HG03571 (cell line): Measurements from ENCODE around the gene DYNC1H1.

ENCODE experiments used
- ATAC-seq: cut with Tn5 transposase; IDR thresholded peaks from one replicate; pipeline ENCODE4 v1.9.1; 2021; ENCODE audit not compliant: unreplicated experiment

DYNC1H1 gene

DNA sequence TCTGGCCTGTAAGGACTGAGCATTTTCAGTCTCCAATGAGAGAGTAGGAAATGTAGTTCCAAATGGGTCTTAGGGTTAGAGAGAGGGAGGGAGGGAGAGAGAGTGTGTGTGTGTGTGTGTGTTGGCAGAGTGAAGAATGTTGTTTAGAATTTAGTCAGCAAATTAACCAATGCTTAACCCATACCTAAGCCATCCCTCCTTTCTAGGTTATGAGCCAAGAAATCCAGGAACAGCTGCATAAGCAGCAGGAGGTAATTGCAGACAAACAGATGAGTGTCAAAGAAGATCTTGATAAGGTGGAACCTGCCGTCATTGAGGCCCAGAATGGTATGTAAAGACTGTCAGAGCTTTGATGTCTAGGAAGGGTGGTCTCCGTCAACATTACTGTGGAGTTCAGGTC, 65.6 kb downstream of the DYNC1H1 start:
- ATAC-seq: no peak

DNA sequence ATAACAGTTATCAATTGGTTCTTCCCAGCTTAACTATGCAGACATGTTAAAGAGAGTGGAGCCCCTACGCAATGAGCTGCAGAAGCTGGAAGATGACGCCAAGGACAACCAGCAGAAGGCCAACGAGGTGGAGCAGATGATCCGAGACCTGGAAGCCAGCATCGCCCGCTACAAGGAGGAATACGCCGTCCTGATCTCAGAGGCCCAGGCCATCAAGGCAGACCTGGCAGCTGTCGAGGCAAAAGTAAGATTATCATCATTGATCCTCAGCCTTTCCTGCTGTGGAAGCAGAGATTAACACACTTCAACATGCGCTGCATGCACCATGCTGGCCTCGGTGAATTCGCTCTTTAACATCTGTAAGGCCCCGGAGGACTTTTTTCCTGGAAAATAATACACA, 68.9 kb downstream of the DYNC1H1 start:
- no peak for ATAC-seq

DNA sequence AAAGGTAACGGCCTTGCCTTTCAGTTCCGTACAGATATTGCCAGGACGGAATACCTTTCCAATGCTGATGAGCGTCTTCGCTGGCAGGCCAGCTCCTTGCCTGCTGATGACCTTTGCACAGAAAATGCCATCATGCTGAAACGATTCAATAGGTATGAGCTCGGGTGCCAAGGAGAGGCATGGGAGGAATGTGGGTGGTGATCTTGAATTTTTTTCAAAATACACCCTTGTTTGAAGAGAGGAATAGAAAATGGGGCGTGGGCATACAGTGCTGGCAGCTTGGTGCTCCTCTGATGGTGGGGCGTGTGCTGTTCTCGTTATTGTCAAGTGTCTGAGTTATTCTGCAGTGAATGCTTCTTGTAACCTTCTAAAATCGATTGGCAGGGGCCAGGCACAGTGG, 69.9 kb downstream of the DYNC1H1 start:
- ATAC-seq: no peak

DNA sequence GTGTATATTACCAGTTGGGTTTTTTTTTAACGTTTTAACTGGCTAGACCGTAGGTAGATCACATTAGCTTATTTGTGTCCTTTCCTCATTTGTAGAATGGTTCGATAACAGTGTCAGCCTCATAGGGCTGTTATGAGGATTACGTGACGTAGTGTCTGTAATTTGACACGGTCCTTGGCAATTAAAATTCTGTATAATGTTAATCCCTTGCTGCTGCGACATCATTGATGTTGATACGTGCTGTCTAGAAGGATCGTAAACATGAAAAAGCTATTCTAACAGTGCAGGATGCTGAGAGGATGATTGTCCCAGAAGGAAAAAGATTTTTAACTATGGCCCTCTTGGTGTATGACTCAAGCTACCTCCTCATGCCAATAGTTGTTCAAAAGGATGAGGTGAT, 71.5 kb downstream of the DYNC1H1 start:
- no peak for ATAC-seq

DNA sequence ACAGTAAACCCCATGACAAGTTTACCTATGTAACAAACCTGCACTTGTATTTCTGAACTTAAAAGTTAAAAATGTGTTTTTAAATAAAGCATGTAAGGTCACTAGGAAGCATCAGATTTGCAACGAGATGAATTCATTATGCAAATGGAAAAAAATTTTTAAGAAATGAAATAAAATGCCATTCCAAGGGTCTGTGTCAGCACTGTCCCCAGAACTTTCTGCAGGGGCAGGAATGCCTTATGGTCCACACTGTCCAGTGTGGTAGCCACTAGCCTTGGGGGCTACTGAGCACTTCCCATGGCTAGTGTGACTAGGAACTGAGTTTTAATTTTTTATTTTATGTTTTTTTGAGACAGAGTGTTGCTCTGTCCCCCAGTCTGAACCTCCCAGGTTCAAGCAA, 73.3 kb downstream of the DYNC1H1 start:
- no peak for ATAC-seq

DNA sequence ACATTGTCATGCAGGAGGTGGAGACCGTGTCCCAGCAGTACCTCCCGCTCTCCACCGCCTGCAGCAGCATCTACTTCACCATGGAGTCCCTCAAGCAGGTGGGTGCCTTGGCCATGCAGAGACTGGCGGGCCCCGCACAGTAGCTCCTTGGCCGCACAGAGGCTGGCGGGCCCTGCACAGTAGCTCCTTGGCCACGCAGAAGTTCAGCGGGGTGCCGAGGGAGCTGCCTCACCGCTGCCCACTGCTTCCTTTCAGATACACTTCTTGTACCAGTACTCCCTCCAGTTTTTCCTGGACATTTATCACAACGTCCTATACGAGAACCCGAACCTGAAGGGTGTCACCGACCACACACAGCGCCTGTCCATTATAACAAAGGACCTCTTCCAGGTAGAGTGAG, 74.8 kb downstream of the DYNC1H1 start:
- ATAC-seq: no peak

DNA sequence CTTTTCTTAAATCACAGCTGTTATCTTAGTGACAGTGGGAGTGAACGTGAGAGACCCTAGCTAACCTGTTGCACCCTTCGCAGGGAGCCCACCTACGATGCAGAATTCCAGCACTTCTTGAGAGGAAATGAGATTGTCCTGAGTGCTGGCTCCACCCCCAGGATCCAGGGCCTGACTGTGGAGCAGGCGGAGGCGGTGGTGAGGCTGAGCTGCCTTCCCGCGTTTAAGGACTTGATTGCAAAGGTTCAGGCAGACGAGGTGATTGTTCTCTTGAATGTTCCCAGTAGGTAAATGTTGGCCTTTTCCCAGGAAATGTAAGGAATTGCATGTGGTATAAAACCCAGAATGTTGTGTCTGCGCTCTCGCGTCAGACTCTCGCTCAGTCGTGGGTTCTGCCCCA, 75.8 kb downstream of the DYNC1H1 start:
- ATAC-seq: no peak

DNA sequence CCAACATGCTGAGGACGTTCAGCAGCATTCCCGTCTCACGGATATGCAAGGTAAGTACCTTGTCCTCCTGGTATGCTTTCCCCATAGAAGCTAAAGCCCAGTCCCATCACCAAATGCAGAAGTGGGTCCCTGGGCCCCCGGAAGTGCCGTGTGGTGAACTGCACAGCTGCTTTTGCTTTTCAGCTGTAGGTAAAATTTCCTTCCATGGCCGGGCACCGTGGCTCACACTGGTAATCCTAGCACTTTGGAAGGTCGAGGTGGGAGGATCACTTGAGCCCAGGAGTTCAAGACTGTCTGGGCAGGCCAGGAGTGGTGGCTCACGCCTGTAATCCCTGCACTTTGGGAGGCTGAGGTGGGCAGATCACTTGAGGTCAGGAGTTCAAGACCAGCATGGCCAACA, 78.3 kb downstream of the DYNC1H1 start:
- no peak for ATAC-seq

DNA sequence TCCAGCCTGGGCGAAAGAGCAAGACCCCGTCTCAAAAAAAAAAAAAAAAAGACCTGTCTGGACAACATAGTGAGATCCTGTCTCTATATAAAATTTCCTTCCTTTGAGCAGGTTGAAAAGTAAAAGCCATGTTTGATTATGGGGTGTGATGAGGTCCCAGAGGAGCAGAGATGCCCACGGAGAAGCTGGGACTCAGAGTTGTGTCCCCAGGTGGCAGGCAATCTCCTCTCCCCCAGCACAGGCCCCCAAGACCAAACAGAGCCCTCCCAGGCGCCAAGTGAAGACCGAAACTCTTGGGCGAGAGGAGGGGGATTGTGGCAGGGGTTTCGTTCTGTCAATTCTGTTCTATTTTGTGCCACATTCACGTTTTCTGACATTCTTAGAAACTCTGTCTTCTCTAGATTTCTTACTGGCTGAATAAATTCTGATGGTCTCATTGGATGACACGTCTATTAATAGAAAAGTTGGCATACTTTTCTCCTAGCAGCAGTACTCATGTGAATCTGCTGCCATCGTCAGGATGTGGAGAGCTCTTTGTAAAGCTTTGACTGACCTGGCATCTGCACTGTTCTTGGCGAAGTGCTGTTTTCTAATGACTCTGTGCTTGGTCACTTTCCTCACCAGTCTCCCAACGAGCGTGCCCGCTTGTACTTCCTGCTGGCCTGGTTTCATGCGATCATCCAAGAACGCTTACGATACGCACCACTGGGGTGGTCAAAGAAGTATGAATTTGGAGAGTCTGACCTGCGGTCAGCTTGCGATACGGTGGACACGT, 79.1 kb downstream of the DYNC1H1 start:
- no peak for ATAC-seq

DNA sequence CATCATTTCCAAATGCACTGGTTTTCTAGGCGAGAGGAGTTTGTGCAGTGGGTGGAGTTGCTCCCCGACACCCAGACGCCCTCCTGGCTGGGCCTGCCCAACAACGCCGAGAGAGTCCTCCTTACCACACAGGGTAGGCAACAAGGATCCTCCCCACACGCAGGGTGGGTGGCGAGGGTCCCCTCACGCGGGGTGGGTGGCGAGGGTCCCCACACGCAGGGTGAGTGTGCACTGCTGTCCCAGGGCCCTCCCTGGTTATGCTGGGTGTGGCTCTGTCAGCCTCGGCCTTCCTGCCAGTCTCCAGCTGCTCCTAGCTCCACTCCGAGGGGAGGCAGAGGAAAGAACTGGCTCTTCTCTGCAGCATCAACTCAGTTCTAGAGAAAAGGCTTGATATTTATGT, 80.2 kb downstream of the DYNC1H1 start:
- no peak for ATAC-seq

DNA sequence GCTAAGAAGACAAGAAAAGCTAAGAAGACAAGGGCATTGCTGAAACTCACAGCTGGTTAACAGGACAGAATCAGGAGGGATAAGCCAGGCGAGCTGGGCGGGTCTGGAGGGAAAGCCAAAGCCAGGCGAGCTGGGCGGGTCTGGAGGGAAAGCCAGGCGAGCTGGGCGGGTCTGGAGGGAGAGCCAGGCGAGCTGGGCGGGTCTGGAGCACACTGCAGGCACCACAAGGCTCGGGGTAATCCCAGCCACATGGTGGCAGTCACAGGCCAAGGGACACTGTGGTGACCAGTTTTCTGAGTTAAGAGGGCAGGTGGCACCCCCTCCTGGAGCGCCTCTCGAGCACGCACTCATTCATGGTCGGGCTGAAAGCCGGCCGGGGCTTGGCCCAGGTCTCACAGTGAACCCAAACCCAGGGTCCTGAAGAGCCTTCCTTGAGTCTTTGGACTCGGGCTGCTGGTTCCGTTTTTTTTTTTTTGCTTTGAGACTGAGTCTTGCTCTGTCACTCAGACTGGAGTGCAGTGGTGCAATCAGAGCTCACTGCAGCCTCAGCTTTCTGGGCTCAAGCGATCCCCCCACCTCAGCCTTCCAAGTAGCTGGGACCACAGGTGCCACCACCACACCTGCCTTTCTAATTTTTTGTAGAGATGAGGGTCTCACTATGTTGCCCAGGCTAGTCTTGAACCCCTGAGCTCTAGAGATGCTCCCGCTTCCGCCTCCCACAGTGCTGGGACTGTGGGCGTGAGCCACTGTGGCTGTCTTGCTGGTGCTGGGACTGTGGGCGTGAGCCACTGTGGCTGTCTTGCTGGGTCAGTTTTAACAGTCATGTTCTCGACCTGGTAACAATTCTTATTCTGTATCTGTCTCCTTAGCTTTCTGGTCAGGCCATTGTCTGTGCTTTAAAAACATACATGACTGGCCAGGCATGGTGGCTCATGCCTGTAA, 82.2 kb downstream of the DYNC1H1 start:
- ATAC-seq: no peak

DNA sequence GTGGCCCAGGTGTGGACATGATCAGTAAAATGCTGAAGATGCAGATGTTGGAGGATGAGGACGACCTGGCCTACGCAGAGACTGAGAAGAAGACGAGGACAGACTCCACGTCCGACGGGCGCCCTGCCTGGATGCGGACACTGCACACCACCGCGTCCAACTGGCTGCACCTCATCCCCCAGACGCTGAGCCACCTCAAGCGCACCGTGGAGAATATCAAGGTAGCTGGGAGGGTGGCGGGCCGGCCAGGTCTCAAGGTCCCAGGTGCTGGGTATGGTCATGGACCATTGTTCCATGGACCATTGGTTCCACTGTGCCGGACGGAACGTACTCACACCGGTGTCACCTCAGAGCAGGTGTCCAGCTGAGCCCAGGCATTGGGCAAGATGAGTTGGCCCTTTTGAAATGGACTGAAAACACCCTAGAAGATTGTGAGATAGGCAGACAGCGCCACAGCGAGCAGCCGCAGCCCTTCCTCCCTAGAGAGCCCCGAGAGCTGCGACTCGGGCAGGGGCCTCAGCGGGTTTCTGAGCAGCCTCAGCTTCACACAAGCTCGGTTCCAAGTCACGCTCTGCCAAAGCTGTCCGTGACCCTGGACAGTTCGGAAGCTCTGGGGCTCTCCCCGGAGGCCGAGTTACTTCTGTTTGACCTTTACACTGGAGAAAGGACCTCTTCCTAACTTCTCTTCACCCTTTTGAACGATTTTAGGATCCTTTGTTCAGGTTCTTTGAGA, 83.6 kb downstream of the DYNC1H1 start:
- no peak for ATAC-seq

DNA sequence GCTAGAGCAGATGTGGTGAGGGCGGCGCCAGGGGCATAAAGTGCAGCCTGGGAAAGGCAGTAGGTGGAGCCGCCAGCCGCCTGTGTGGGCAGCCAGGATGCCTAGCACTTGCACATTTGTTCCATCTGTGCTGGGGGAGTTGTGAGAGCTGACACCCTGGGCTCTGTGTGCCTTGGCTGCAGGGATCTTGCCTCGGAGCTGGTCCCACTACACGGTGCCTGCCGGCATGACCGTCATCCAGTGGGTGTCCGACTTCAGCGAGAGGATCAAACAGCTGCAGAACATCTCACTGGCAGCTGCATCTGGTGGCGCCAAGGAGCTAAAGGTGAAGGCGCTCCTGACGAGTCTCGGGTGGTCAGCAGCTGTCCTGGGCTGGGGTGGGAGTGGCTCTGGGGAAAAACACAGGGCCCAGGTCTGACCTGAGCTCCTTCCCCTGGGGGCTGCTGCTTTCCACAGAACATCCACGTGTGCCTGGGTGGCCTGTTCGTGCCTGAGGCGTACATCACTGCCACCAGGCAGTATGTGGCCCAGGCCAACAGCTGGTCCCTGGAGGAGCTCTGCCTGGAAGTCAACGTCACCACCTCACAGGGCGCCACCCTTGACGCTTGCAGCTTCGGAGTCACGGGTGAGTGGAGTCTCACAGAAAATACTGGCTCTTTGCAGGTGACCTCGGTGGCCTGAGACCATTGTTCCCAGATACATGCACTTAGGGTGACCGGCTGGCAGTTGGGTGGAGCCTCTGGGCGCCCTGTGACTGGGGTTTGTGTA, 85.1 kb downstream of the DYNC1H1 start:
- ATAC-seq: no peak

DNA sequence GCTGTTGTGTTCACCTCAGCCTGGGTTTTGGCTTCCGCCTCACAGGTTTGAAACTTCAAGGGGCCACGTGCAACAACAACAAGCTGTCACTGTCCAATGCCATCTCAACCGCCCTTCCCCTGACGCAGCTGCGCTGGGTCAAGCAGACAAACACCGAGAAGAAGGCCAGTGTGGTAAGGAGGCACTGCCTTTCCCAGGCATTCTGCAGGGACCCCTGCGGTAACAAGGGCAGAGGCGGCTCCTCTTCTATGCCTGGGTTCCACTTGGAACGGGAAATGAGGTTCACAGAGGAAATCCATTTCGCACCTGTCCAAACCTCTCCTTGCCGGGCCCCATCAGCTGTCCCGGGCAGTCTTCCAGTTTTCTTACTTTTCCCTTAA, 85.6 kb downstream of the DYNC1H1 start:
- ATAC-seq: no peak

DNA sequence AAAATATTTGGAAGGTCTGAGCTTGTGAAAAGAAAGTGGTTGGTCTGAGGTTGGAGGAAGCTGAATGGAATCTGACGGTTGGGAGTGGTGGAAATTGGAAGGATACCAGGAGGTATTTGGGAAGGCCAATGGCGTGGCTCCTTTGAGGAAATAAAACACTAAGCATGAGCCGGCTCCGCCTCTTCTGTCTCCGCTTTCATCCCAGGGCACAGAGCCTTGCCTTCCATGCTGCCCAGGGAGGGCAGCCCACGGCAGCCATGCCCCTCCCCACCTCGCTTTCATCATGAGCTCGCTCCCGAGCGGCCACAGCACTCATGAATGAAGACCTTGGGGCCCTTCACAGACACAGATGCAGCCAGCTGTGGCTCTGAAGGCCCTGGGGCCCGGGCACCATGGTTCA, 86.3 kb downstream of the DYNC1H1 start:
- no peak for ATAC-seq

DNA sequence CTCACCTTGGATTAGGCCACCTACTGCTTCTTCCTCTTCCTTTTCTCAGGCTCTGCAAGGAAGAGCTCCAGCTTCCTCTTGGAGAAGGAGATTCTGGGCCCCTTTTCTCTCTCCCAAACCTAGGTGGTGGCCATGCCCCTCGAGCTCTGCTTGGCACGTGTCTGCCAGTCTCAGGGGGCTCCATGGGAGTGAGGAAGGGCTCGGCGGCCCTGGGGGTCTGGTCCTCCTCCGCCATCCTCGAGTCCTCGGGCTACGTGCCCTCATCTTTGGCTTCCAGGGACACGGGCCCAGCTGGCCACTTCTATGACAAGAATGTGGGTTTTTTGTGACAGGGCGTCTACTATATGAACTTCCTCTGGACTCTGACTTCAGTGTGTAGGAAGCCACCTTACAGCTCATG, 88.1 kb downstream of the DYNC1H1 start:
- ATAC-seq: no peak

DNA sequence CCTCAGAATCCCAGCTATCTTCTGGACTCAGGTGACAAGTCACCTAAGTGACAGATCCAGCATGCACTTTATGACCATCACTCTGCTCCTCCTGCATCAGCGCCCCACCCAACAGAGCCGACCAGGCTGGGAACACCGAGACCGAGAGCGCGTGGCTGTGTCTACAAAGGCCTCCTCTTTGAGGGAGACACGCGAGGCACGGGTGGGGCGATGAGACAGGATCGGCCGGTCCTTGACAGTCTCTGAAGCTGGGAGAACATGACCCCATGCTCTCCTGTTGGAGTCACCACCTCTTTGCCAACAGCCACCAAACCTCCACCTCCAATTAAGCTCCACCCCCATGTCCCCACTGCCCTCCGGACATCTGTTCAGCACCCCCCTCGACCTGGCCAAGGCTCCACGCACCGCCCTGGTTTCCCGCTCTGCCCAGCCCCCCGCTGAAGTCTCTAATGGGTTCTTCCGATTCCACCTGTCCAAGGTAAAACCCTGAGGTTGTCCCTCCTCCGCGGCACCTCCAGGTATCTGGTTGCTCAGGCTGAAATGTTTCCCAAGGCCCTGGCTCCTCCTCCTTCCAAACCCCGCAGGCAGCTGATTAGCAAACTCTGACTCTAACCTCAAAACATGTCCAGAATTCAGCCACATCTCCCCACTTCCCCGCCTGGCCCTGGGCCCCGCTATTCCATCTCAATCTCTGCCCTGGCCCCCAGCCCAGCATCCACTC, 91.0 kb downstream of the DYNC1H1 start:
- no peak for ATAC-seq

DNA sequence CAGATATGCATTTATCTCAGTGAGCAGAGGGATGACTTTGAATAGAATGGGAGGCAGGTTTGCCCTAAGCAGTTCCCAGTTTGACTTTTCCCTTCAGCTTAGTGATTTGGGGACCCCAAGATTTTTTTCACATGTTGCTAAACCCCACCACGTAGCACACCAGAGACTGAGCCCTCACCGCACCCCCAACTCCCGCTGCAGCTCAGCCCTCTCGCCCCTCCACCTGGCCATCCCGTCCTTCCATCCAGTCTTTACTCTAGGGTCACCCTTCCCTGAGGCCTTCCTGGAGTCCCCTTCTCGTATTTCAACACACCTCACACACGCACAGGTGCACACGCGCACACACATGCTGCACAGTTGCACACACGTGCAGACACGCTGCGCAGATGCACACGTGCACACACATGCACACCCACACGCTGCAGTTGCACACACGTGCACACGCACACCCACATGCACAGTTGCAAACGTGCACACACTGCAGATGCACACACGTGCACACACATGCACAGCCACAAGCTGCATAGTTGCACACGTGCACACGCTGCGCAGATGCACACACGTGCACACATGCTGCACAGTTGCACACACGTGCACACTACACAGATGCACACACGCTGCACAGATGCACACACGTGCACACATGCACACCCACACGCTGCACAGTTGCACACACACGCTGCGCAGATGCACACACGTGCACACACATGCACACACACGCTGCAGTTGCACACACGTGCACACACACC, 92.5 kb downstream of the DYNC1H1 start:
- no peak for ATAC-seq

DNA sequence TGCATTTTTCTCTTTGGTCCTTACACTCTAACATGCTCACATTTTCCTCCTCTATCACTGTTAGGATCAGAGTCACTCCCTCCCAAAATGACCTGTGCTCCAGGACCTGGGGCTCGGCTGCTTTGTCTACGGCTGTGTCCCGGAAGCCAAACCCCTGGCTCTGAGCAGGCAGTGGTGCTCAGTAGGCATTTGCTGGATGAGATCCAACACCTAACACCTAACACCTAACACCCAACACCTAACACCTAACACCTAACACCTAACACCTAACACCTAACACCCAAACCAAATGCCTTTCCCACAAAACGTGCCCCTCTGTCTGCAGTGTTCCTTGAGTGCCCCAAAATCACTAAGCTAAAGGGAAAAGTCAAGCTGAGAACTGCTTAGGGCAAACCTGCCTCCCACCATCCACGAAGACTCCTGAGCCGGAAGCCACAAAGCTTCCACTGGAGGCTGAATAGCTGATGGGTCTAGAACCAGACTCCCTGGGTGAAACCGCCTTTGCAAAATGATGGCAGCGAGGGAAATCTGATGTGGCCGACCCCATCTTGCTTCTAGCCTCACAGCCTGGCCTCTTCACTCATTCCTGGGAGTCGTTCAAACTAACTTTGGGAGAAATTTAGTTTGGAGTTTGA, 93.2 kb downstream of the DYNC1H1 start:
- no peak for ATAC-seq
